Lung microvascular endothelial cell (primary cell): ENCODE data around the gene GALNTL6. TPM values are rescaled to one million over a fixed set of nuclear protein-coding genes. Genes with fewer than 3 reads are reported as not detected.

Experiments used
- DNase-seq, 2 donors: peaks; one replicate each; pipeline versions ENCODE4 v3.0.0 to v3.0.0-alpha.2; 2010; ENCODE audit warnings: low read depth in 2 of 2
- total RNA-seq: library from RNA; depleted of rRNA; stranded (reverse); fragments of >200 nt; gene quantifications from 2 replicates; pipeline ENCODE4 v1.2.1, GENCODE V29; 2014

The GALNTL6 gene
- total RNA-seq, 1 donor from 2014 or later: not detected

GRCh38 chr4:171993247-171993646 is 180.0 kb downstream of the GALNTL6 start:
- DNase-seq: no peak

GRCh38 chr4:172007889-172008288 is 194.7 kb downstream of the GALNTL6 start:
- no peak for DNase-seq

GRCh38 chr4:172009446-172010230 is 196.4 kb downstream of the GALNTL6 start:
- no peak for DNase-seq

GRCh38 chr4:172011196-172011595 is 198.0 kb downstream of the GALNTL6 start:
- DNase-seq: no peak

GRCh38 chr4:172018358-172018757 is 205.2 kb downstream of the GALNTL6 start:
- no peak for DNase-seq

GRCh38 chr4:172035562-172035961 is 222.4 kb downstream of the GALNTL6 start:
- peak in 1 of 2 donors; percentile 2 for DNase-seq

GRCh38 chr4:172040766-172041165 is 227.6 kb downstream of the GALNTL6 start:
- DNase-seq: no peak

- peak in 1 of 2 donors; percentile 3 for DNase-seq
Measured at GRCh38 chr4:172042714-172043114, 229.5 kb downstream of the GALNTL6 start.

- DNase-seq: no peak
Measured at GRCh38 chr4:172045981-172046380, 232.8 kb downstream of the GALNTL6 start.

GRCh38 chr4:172048666-172049065 is 235.5 kb downstream of the GALNTL6 start:
- no peak for DNase-seq

- DNase-seq: no peak
Measured at GRCh38 chr4:172050911-172051310, 237.7 kb downstream of the GALNTL6 start.

- DNase-seq: no peak
Measured at GRCh38 chr4:172055046-172055445, 241.8 kb downstream of the GALNTL6 start.

- no peak for DNase-seq
Measured at GRCh38 chr4:172055498-172055897, 242.3 kb downstream of the GALNTL6 start.

- no peak for DNase-seq
Measured at GRCh38 chr4:172061204-172061603, 248.0 kb downstream of the GALNTL6 start.

GRCh38 chr4:172068506-172068905 is 255.3 kb downstream of the GALNTL6 start:
- DNase-seq: no peak

- no peak for DNase-seq
Measured at GRCh38 chr4:172073590-172073989, 260.4 kb downstream of the GALNTL6 start.

GRCh38 chr4:172083272-172083671 is 270.1 kb downstream of the GALNTL6 start:
- DNase-seq: no peak

GRCh38 chr4:172088556-172088955 is 275.4 kb downstream of the GALNTL6 start:
- DNase-seq: no peak

GRCh38 chr4:172095161-172095560 is 282.0 kb downstream of the GALNTL6 start:
- no peak for DNase-seq

GRCh38 chr4:172096786-172097185 is 283.6 kb downstream of the GALNTL6 start:
- no peak for DNase-seq

- DNase-seq: no peak
Measured at GRCh38 chr4:172099376-172099775, 286.2 kb downstream of the GALNTL6 start.

- no peak for DNase-seq
Measured at GRCh38 chr4:172103456-172103855, 290.3 kb downstream of the GALNTL6 start.

- DNase-seq: no peak
Measured at GRCh38 chr4:172104539-172104938, 291.3 kb downstream of the GALNTL6 start.

- no peak for DNase-seq
Measured at GRCh38 chr4:172105918-172106317, 292.7 kb downstream of the GALNTL6 start.
